OCI-M2 (cell line): ENCODE results near the gene KRT20.
"Not testable (repeated sequence)": the region's sequence is repeated elsewhere in the genome, so short reads cannot be mapped to it uniquely, and the experiment has no call there.

Source experiments
- DNase-seq: peaks from one replicate; lab custom pipeline; 2025; ENCODE audit not compliant: unreplicated experiment; lab: John Stamatoyannopoulos, UW

The KRT20 gene

GRCh38 chr17:40884708-40885512, at the start of gene KRT20:
KRT20 (minus strand) TSS chr17:40885242; CDS start chr17:40885185, 57 bp downstream.
- DNase-seq = no peak

- DNase-seq = no peak
Observed at GRCh38 chr17:40932608-40933007, 47.6 kb upstream of the KRT20 start.

GRCh38 chr17:40931311-40931710, 46.3 kb upstream of the KRT20 start:
- no peak for DNase-seq

- no peak for DNase-seq
Observed at GRCh38 chr17:40926341-40926740, 41.3 kb upstream of the KRT20 start.

- no peak for DNase-seq
Observed at GRCh38 chr17:40922239-40922638, 37.2 kb upstream of the KRT20 start.

- no peak for DNase-seq
Observed at GRCh38 chr17:40921026-40921425, 36.0 kb upstream of the KRT20 start.

GRCh38 chr17:40917116-40917515, 32.1 kb upstream of the KRT20 start:
- DNase-seq = not testable (repeated sequence)

GRCh38 chr17:40916366-40916765, 31.3 kb upstream of the KRT20 start:
- no peak for DNase-seq

GRCh38 chr17:40915721-40916256, 30.7 kb upstream of the KRT20 start:
- no peak for DNase-seq

GRCh38 chr17:40915199-40915661, 30.2 kb upstream of the KRT20 start:
- DNase-seq = no peak

- DNase-seq = no peak
Observed at GRCh38 chr17:40914075-40914855, 29.2 kb upstream of the KRT20 start.

- no peak for DNase-seq
Observed at GRCh38 chr17:40912486-40913210, 27.6 kb upstream of the KRT20 start.

GRCh38 chr17:40910441-40910841, 25.4 kb upstream of the KRT20 start:
- DNase-seq = no peak

GRCh38 chr17:40909755-40910154, 24.7 kb upstream of the KRT20 start:
- DNase-seq = no peak

GRCh38 chr17:40909351-40909750, 24.3 kb upstream of the KRT20 start:
- DNase-seq = no peak

- DNase-seq = no peak
Observed at GRCh38 chr17:40906613-40907012, 21.6 kb upstream of the KRT20 start.

- no peak for DNase-seq
Observed at GRCh38 chr17:40905370-40905769, 20.3 kb upstream of the KRT20 start.

- no peak for DNase-seq
Observed at GRCh38 chr17:40903129-40903847, 18.2 kb upstream of the KRT20 start.

- no peak for DNase-seq
Observed at GRCh38 chr17:40902498-40902897, 17.5 kb upstream of the KRT20 start.

GRCh38 chr17:40901981-40902474, 17.0 kb upstream of the KRT20 start:
- DNase-seq = no peak
